ENCODE data around the gene GNB3. TPM values are rescaled to one million over a fixed set of nuclear protein-coding genes. Genes with fewer than 3 reads are reported as not detected.
"Not testable (repeated sequence)": the region's sequence is repeated elsewhere in the genome, so short reads cannot be mapped to it uniquely, and the experiment has no call there.

The GNB3 gene
- polyA plus RNA-seq, 1 of the 3 experiments (the other 2 are of a cell fraction), result 12.9 TPM

- TF ChIP-seq SIN3A (IDR thresholded peaks at IDR 0.05; ENCODE audit: borderline replicate concordance, low read depth, low read length) (no peak), POLR2AphosphoS5 (IDR thresholded peaks at IDR 0.05; ENCODE audit: low read depth, low read length) (no peak), RXRA (IDR thresholded peaks at IDR 0.05; ENCODE audit: borderline replicate concordance, low read depth) (no peak)
- Histone ChIP-seq H3F3A (replicated peaks; ENCODE audit: insufficient read depth) (peaks cover 7% of the 10 kb centered on the region), H3K79me2 (ENCODE audit: insufficient read depth) (peaks cover 7% of the 10 kb centered on the region), H3K27ac (ENCODE audit: low read depth in 2 of 2, low read length in 1 of 2) (no peak overlapping the region), H3K27me3 (ENCODE audit: insufficient read depth) (no peaks in the 10 kb centered on the region), H3K9me2 (no peaks in the 10 kb centered on the region), H3K9me3 (no peaks in the 10 kb centered on the region), H3K4me3 (ENCODE audit: low read depth in 2 of 2, low read length in 1 of 2) (no peak overlapping the region), H4K20me1 (ENCODE audit: insufficient read depth) (peaks cover 1% of the 10 kb centered on the region), H3K4me1 (ENCODE audit: control insufficient read depth in 1 of 2, insufficient read depth in 2 of 2, low read depth in 1 of 2, low read length in 1 of 2) (peaks cover 6 to 8% of the 10 kb centered on the region in 2 experiments; a peak in 2 of 4 replicates), H3K9ac (no peak overlapping the region), H3K4me2 (no peak overlapping the region), H3K36me3 (replicated peaks in 1 of 2; ENCODE audit: control insufficient read depth in 1 of 2, insufficient read depth in 2 of 2, low read length in 1 of 2) (peaks cover 32 to 64% of the 10 kb centered on the region in 2 experiments), H2AFZ (ENCODE audit: low read depth) (no peak overlapping the region)
- POLR2A ChIA-PET, result interaction anchor here (5.9 kb wide), 1 partner anchor 11 kb away, joined by 57 read pairs; the partner anchor contains the start of genes CDCA3 and USP5
- WGBS (ENCODE audit: low lambda C conversion rate), result 90% methylated on average over 11 of the region's 11 CpGs
- DNase-seq, result no peak
- CTCF ChIA-PET, result interaction anchor here (2.7 to 10.9 kb wide), 2 partner anchors 10 to 11 kb away, joined by 15 to 164 read pairs; partner anchors contain the start of genes CDCA3, SPSB2 and USP5
These were observed 22.3 kb downstream of the GNB3 start for GRCh38 chr12:6863033-6863432.

GRCh38 chr12:6863586-6864321, 23.0 kb downstream of the GNB3 start:
- no peaks in the 10 kb centered on the region for H3K27me3 ChIP-seq (ENCODE audit: insufficient read depth)

GRCh38 chr12:6865307-6865706, 24.6 kb downstream of the GNB3 start:
- POLR2A ChIA-PET, result interaction anchor here (1.3 to 5.9 kb wide), 3 partner anchors 10 to 49 kb away, joined by 3 to 57 read pairs (median 4); partner anchors contain the start of genes CDCA3, ENO2 and USP5
- not testable (repeated sequence) for H3K9me3 ChIP-seq; H3K9me2 ChIP-seq; H3K27ac ChIP-seq (ENCODE audit: low read depth in 2 of 2, low read length in 1 of 2); H3K4me3 ChIP-seq (ENCODE audit: low read depth in 2 of 2, low read length in 1 of 2); H3K27me3 ChIP-seq (ENCODE audit: insufficient read depth); H3K9ac ChIP-seq; H2AFZ ChIP-seq (ENCODE audit: low read depth); H3K4me2 ChIP-seq; DNase-seq
- 95% methylated on average over 5 of the region's 5 CpGs for WGBS (ENCODE audit: low lambda C conversion rate)
- peaks cover 16% of the 10 kb centered on the region for H3F3A ChIP-seq (replicated peaks; ENCODE audit: insufficient read depth)
- peaks cover 24% of the 10 kb centered on the region for H4K20me1 ChIP-seq (ENCODE audit: insufficient read depth)
- CTCF ChIA-PET, result interaction anchor here (0.9 to 10.9 kb wide), 6 partner anchors 7 to 112 kb away, joined by 4 to 164 read pairs (median 11); partner anchors contain the start of genes CDCA3, MLF2, SPSB2 and USP5
- peaks cover 22 to 53% of the 10 kb centered on the region in 2 experiments for H3K36me3 ChIP-seq (replicated peaks in 1 of 2; ENCODE audit: control insufficient read depth in 1 of 2, insufficient read depth in 2 of 2, low read length in 1 of 2)
- H3K4me1 ChIP-seq (ENCODE audit: control insufficient read depth in 1 of 2, insufficient read depth in 2 of 2, low read depth in 1 of 2, low read length in 1 of 2), result peaks cover 21 to 26% of the 10 kb centered on the region in 2 experiments; a peak in 3 of 4 replicates
- H3K79me2 ChIP-seq (ENCODE audit: insufficient read depth), result peaks cover 30% of the 10 kb centered on the region

More at GRCh38 chr12:6863586-6864321, 23.0 kb downstream of the GNB3 start:
- Histone ChIP-seq H3K4me1 (ENCODE audit: control insufficient read depth in 1 of 2, insufficient read depth in 2 of 2, low read depth in 1 of 2, low read length in 1 of 2) (peaks cover 8 to 11% of the 10 kb centered on the region in 2 experiments; a peak in 2 of 4 replicates), H3K9me3 (no peaks in the 10 kb centered on the region), H3K27ac (ENCODE audit: low read depth in 2 of 2, low read length in 1 of 2) (no peak overlapping the region), H3K79me2 (ENCODE audit: insufficient read depth) (peaks cover 14% of the 10 kb centered on the region), H3K4me2 (no peak overlapping the region), H3K4me3 (ENCODE audit: low read depth in 2 of 2, low read length in 1 of 2) (no peak overlapping the region), H3K36me3 (replicated peaks in 1 of 2; ENCODE audit: control insufficient read depth in 1 of 2, insufficient read depth in 2 of 2, low read length in 1 of 2) (peaks cover 25 to 58% of the 10 kb centered on the region in 2 experiments), H3K9me2 (no peaks in the 10 kb centered on the region), H4K20me1 (ENCODE audit: insufficient read depth) (peaks cover 8% of the 10 kb centered on the region), H3F3A (replicated peaks; ENCODE audit: insufficient read depth) (peaks cover 7% of the 10 kb centered on the region), H2AFZ (ENCODE audit: low read depth) (no peak overlapping the region), H3K9ac (no peak overlapping the region)
- POLR2A ChIA-PET, result interaction anchor here (1.9 to 5.9 kb wide), 2 partner anchors 8 to 12 kb away, joined by 4 to 57 read pairs; partner anchors contain the start of genes CDCA3 and USP5
- TF ChIP-seq FOXM1 (IDR thresholded peaks at IDR 0.05; ENCODE audit: low read depth) (no peak), GABPA (IDR thresholded peaks at IDR 0.05; ENCODE audit: low read depth) (no peak), FOXJ3 (CRISPR knock-in tag; IDR thresholded peaks at IDR 0.05) (no peak), MAX (IDR thresholded peaks at IDR 0.05; ENCODE audit: low read depth) (no peak), JUND (IDR thresholded peaks at IDR 0.05) (no peak), NFIC (IDR thresholded peaks at IDR 0.05; ENCODE audit: borderline replicate concordance) (no peak), ELF1 (IDR thresholded peaks at IDR 0.05) (no peak), CTCF (IDR thresholded peaks at IDR 0.05) (no peak)
- CTCF ChIA-PET, result interaction anchor here (2.7 to 10.9 kb wide), 3 partner anchors 9 to 29 kb away, joined by 15 to 164 read pairs (median 122); partner anchors contain the start of genes CDCA3, SPSB2 and USP5
- WGBS (ENCODE audit: low lambda C conversion rate), result 95% methylated on average over 11 of the region's 16 CpGs
- no peak for DNase-seq

Data from SK-N-SH (cell line).